H1 (cell line): ENCODE results near the gene AGTR1.

Experiments used
- BRCA1 ChIP-seq: IDR thresholded peaks from 2 replicates; pipeline ENCODE4 v1.6.1; 2012; ENCODE audit warnings: low read depth, low read length, improper control_type of control experiment
- CTCF ChIP-seq, 3 experiments: IDR thresholded peaks; 1 replicate in 2 of 3; 2 replicates in 1 of 3; pipeline versions ENCODE4 v1.5.1 to v1.6.1; 2011; ENCODE audit warnings: low read length in 3 of 3, mild to moderate bottlenecking in 3 of 3, inconsistent platforms in 2 of 3, low read depth in 1 of 3, moderate library complexity in 1 of 3; ENCODE audit not compliant: insufficient read depth in 1 of 3; ENCODE audit errors: control extremely low read depth in 1 of 3
- JUN ChIP-seq: IDR thresholded peaks from 2 replicates; pipeline ENCODE4 v1.6.1; 2011; ENCODE audit warnings: low read depth, mild to moderate bottlenecking, improper control_type of control experiment, low read length
- MAFK ChIP-seq: IDR thresholded peaks from 2 replicates; pipeline ENCODE4 v1.6.1; 2012; ENCODE audit warnings: low read depth, mild to moderate bottlenecking, improper control_type of control experiment, low read length
- POLR2A ChIP-seq, 2 experiments: IDR thresholded peaks; 1 replicate in 1 of 2; 2 replicates in 1 of 2; pipeline ENCODE4 v1.6.1; 2011; ENCODE audit warnings: low read depth in 2 of 2, low read length in 2 of 2, mild to moderate bottlenecking in 2 of 2; ENCODE audit errors: control extremely low read depth in 1 of 2
- RAD21 ChIP-seq, 2 experiments: IDR thresholded peaks in 1 of 2; conservative IDR thresholded peaks in 1 of 2; 2 replicates each; pipeline ENCODE4 v1.6.1; 2011; ENCODE audit warnings: low read depth in 2 of 2, low read length in 2 of 2, improper control_type of control experiment in 1 of 2, inconsistent platforms in 1 of 2, mild to moderate bottlenecking in 1 of 2, moderate library complexity in 1 of 2
- RFX5 ChIP-seq: IDR thresholded peaks from 2 replicates; pipeline ENCODE4 v1.6.1; 2011; ENCODE audit warnings: low read depth, low read length, improper control_type of control experiment, borderline replicate concordance
- RXRA ChIP-seq: IDR thresholded peaks from 2 replicates; pipeline ENCODE4 v1.6.1; 2011; ENCODE audit warnings: low read depth, mild to moderate bottlenecking, low read length, moderate library complexity; ENCODE audit not compliant: insufficient read depth
- TAF1 ChIP-seq: IDR thresholded peaks from 2 replicates; pipeline ENCODE4 v1.6.1; 2011; ENCODE audit warnings: mild to moderate bottlenecking, low read depth, low read length
- YY1 ChIP-seq: IDR thresholded peaks from 2 replicates; pipeline ENCODE4 v1.6.1; 2011; ENCODE audit warnings: low read depth, mild to moderate bottlenecking, low read length

GRCh38 chr3:148789906-148790305 lies 92.2 kb downstream of the AGTR1 start:
- TF ChIP-seq MAFK (no peak), CTCF (IDR thresholded peaks at IDR 0.05; ENCODE audit: control extremely low read depth in 1 of 3, insufficient read depth in 1 of 3, low read depth in 1 of 3, low read length in 3 of 3) (no peak), RXRA (no peak), YY1 (no peak), RAD21 (IDR thresholded peaks at IDR 0.05 in 1 of 2, conservative IDR thresholded peaks at IDR 0.05 in 1 of 2; ENCODE audit: low read depth in 2 of 2, low read length in 2 of 2) (no peak), POLR2A (IDR thresholded peaks at IDR 0.05; ENCODE audit: control extremely low read depth in 1 of 2, low read depth in 2 of 2, low read length in 2 of 2) (no peak), TAF1 (no peak), JUN (no peak), RFX5 (no peak), BRCA1 (no peak)
